GM23338 (cell line): ENCODE results near the gene EVX2. TPM values are rescaled to one million over a fixed set of nuclear protein-coding genes. Genes with fewer than 3 reads are reported as not detected.

ENCODE experiments used
- ATAC-seq: fragments of 200-7000 bp; cut with Tn5 transposase; 3 replicates; pipeline ENCODE4 v1.9.1; 2020
- DNase-seq: peaks from one replicate; pipeline ENCODE4 v3.0.0-alpha.2; 2015; ENCODE audit warnings: low spot score
- H2AFZ ChIP-seq: fragments of 200-600 bp; sonication (generic); 2 replicates; pipeline ENCODE4 v1.8.0; 2016; ENCODE audit warnings: antibody characterized with exemption, mild to moderate bottlenecking, moderate library complexity
- H3F3A ChIP-seq: fragments of 200-600 bp; sonication (generic); replicated peaks from 2 replicates; pipeline ENCODE4 v1.8.0; 2017; ENCODE audit warnings: antibody characterized with exemption, mixed run types, low read depth
- H3K27ac ChIP-seq: fragments of 200-600 bp; sonication (generic); 2 replicates; pipeline ENCODE4 v1.6.1; 2016; ENCODE audit warnings: low read depth
- H3K27me3 ChIP-seq: fragments of 200-600 bp; sonication (generic); 2 replicates; pipeline ENCODE4 v1.8.0; 2016; ENCODE audit warnings: mild to moderate bottlenecking, mixed run types, moderate library complexity; ENCODE audit not compliant: insufficient read depth
- H3K36me3 ChIP-seq: fragments of 200-600 bp; sonication (generic); 2 replicates; pipeline ENCODE4 v1.8.0; 2016; ENCODE audit warnings: mild to moderate bottlenecking; ENCODE audit not compliant: insufficient read depth
- H3K4me1 ChIP-seq: fragments of 200-600 bp; sonication (generic); 2 replicates; pipeline ENCODE4 v1.8.0; 2016; ENCODE audit warnings: mild to moderate bottlenecking, moderate library complexity; ENCODE audit not compliant: insufficient read depth
- H3K4me2 ChIP-seq: fragments of 200-600 bp; sonication (generic); 2 replicates; pipeline ENCODE4 v1.7.1; 2017; ENCODE audit warnings: mixed run types
- H3K4me3 ChIP-seq: fragments of 200-600 bp; sonication (generic); 2 replicates; pipeline ENCODE4 v1.6.1; 2016; ENCODE audit warnings: mixed run types
- H3K79me2 ChIP-seq: fragments of 200-600 bp; sonication (generic); replicated peaks from 2 replicates; pipeline ENCODE4 v1.8.0; 2017; ENCODE audit warnings: mild to moderate bottlenecking; ENCODE audit not compliant: insufficient read depth
- H3K9me2 ChIP-seq: fragments of 200-600 bp; sonication (generic); 2 replicates; pipeline ENCODE4 v1.8.0; 2017; ENCODE audit not compliant: insufficient read depth
- H4K20me1 ChIP-seq: fragments of 200-600 bp; sonication (generic); replicated peaks from 2 replicates; pipeline ENCODE4 v1.8.0; 2017; ENCODE audit warnings: mild to moderate bottlenecking; ENCODE audit not compliant: insufficient read depth
- H3K27ac Mint-ChIP-seq: 2 replicates; pipeline ENCODE4 v1.8.0; 2020; ENCODE audit warnings: inconsistent platforms, mild to moderate bottlenecking, moderate library complexity, mixed read lengths
- H3K27me3 Mint-ChIP-seq: 3 replicates; pipeline ENCODE4 v1.8.0; 2022; ENCODE audit warnings: low read depth, mild to moderate bottlenecking, moderate library complexity, mixed read lengths, inconsistent platforms; ENCODE audit not compliant: insufficient read depth, poor library complexity
- H3K36me3 Mint-ChIP-seq: 3 replicates; pipeline ENCODE4 v1.8.0; 2021; ENCODE audit warnings: low read depth, mild to moderate bottlenecking, inconsistent platforms, moderate library complexity, mixed read lengths
- H3K4me1 Mint-ChIP-seq: 3 replicates; pipeline ENCODE4 v1.8.0; 2020; ENCODE audit warnings: mild to moderate bottlenecking, inconsistent platforms, mixed read lengths
- H3K4me3 Mint-ChIP-seq: 3 replicates; pipeline ENCODE4 v1.8.0; 2021; ENCODE audit warnings: moderate library complexity, mild to moderate bottlenecking, inconsistent platforms, mixed read lengths
- H3K9me3 Mint-ChIP-seq: 3 replicates; pipeline ENCODE4 v1.8.0; 2020; ENCODE audit warnings: moderate library complexity, mild to moderate bottlenecking, inconsistent platforms, mixed read lengths
- EZH2 ChIP-seq: fragments of 200-600 bp; sonication (generic); IDR thresholded peaks from one replicate; pipeline ENCODE4 v1.8.0; 2017; ENCODE audit warnings: antibody characterized with exemption, mild to moderate bottlenecking, low read depth; ENCODE audit not compliant: unreplicated experiment
- EZH2phosphoT487 ChIP-seq: fragments of 200-600 bp; sonication (generic); IDR thresholded peaks from one replicate; pipeline ENCODE4 v1.8.1; 2018; ENCODE audit warnings: antibody characterized with exemption; ENCODE audit not compliant: unreplicated experiment
- JUNB ChIP-seq: IDR thresholded peaks from one replicate; pipeline ENCODE4 v1.6.1; 2016; ENCODE audit warnings: antibody characterized with exemption; ENCODE audit not compliant: unreplicated experiment
- REST ChIP-seq: IDR thresholded peaks from one replicate; pipeline ENCODE4 v1.6.1; 2018; ENCODE audit warnings: antibody characterized with exemption; ENCODE audit not compliant: unreplicated experiment
- polyA plus RNA-seq: library from polyadenylated mRNA; unstranded; fragments of >200 nt; fragmentation: Nextera tagmentation; extraction: Ambion mirVana; gene quantifications from 2 replicates; pipeline ENCODE4 v1.2.1, GENCODE V29; 2016
- total RNA-seq: library from RNA; depleted of rRNA; stranded (reverse); fragments of >200 nt; shearing (Covaris generic); gene quantifications from 2 replicates; pipeline ENCODE4 v1.2.3, GENCODE V29; 2014
- TF ChIP-seq, protein P1 (sequence below), 2 experiments: fragments of 200-600 bp in 1 of 2; sonication (generic) in 1 of 2; conservative IDR thresholded peaks; 2 replicates each; pipeline versions ENCODE4 v1.5.1 to v1.6.1; 2016 to 2017; ENCODE audit warnings: antibody characterized with exemption in 2 of 2, low read depth in 2 of 2, mild to moderate bottlenecking in 2 of 2, moderate library complexity in 1 of 2

The EVX2 gene
- total and polyA plus RNA-seq, 2 experiments from 2014 or later: 0.03 TPM; not detected in 1

GRCh38 chr2:176111846-176112374, 28.1 kb upstream of the EVX2 start:
- DNase-seq (no peak), ATAC-seq (no peak)
- H3K4me3 ChIP-seq: no peak overlapping the region
- no peak overlapping the region for H3K27ac ChIP-seq
- H3F3A ChIP-seq: peaks cover 51% of the 10 kb centered on the region
- H4K20me1 ChIP-seq: peaks cover 35% of the 10 kb centered on the region
- peaks cover 99% of the 10 kb centered on the region for H3K27me3 ChIP-seq
- H3K36me3 Mint-ChIP-seq: peaks cover 5% of the 10 kb centered on the region; the same call in 1 of the 3 replicates
- peaks cover 17% of the 10 kb centered on the region for H3K4me1 Mint-ChIP-seq
- peaks cover 8% of the 10 kb centered on the region for H3K9me3 Mint-ChIP-seq
- H3K36me3 ChIP-seq: no peaks in the 10 kb centered on the region
- H3K9me2 ChIP-seq: no peaks in the 10 kb centered on the region
- H3K27me3 Mint-ChIP-seq: peaks cover 96% of the 10 kb centered on the region
- peaks cover 38% of the 10 kb centered on the region for H3K4me1 ChIP-seq
- H2AFZ ChIP-seq: no peak overlapping the region
- no peaks in the 10 kb centered on the region for H3K79me2 ChIP-seq
- TF ChIP-seq REST (no peak), EZH2 (peak; percentile 70), EZH2phosphoT487 (peak; percentile 65)
- H3K27ac Mint-ChIP-seq: no peak overlapping the region
- no peak overlapping the region for H3K4me3 Mint-ChIP-seq
- no peak overlapping the region for H3K4me2 ChIP-seq

- peaks cover 31% of the 10 kb centered on the region for H4K20me1 ChIP-seq
Observed at GRCh38 chr2:176111309-176111663, 27.5 kb upstream of the EVX2 start.

More at GRCh38 chr2:176111309-176111663, 27.5 kb upstream of the EVX2 start:
- no peaks in the 10 kb centered on the region; the same call in 2 of the 3 replicates for H3K36me3 Mint-ChIP-seq
- Histone ChIP-seq H3K4me3 (no peak overlapping the region), H3K36me3 (no peaks in the 10 kb centered on the region), H3K4me2 (no peak overlapping the region), H3K4me1 (peaks cover 38% of the 10 kb centered on the region), H3K27me3 (peaks cover 99% of the 10 kb centered on the region), H3F3A (peaks cover 49% of the 10 kb centered on the region), H3K79me2 (no peaks in the 10 kb centered on the region), H3K27ac (no peak overlapping the region), H2AFZ (no peak overlapping the region), H3K9me2 (no peaks in the 10 kb centered on the region)
- TF ChIP-seq JUNB (no peak), EZH2 (peak; percentile 79)
- TF ChIP-seq, protein P1, sequence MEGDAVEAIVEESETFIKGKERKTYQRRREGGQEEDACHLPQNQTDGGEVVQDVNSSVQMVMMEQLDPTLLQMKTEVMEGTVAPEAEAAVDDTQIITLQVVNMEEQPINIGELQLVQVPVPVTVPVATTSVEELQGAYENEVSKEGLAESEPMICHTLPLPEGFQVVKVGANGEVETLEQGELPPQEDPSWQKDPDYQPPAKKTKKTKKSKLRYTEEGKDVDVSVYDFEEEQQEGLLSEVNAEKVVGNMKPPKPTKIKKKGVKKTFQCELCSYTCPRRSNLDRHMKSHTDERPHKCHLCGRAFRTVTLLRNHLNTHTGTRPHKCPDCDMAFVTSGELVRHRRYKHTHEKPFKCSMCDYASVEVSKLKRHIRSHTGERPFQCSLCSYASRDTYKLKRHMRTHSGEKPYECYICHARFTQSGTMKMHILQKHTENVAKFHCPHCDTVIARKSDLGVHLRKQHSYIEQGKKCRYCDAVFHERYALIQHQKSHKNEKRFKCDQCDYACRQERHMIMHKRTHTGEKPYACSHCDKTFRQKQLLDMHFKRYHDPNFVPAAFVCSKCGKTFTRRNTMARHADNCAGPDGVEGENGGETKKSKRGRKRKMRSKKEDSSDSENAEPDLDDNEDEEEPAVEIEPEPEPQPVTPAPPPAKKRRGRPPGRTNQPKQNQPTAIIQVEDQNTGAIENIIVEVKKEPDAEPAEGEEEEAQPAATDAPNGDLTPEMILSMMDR (conservative IDR thresholded peaks at IDR 0.05; ENCODE audit: low read depth in 2 of 2): peak; percentile 79 to 88
- ATAC-seq (peak; percentile 9), DNase-seq (peak; percentile 94)
- peaks cover 17% of the 10 kb centered on the region for H3K4me1 Mint-ChIP-seq
- H3K9me3 Mint-ChIP-seq: peaks cover 3% of the 10 kb centered on the region
- no peak overlapping the region for H3K4me3 Mint-ChIP-seq
- peaks cover 94% of the 10 kb centered on the region for H3K27me3 Mint-ChIP-seq
- no peak overlapping the region for H3K27ac Mint-ChIP-seq
